ENCODE measurements around the gene G0S2.

G0S2 gene

GRCh38 chr1:209721323-209721722 is 46.1 kb downstream of the G0S2 start:
- TF ChIP-seq SP7 (tag by site-specific recombination; IDR thresholded peaks at IDR 0.05) = no peak
- no peak for TF ChIP-seq ZNF16 (tag by site-specific recombination; IDR thresholded peaks at IDR 0.05; ENCODE audit: low read depth)
- TF ChIP-seq ZNF549 (tag by site-specific recombination; IDR thresholded peaks at IDR 0.05) = no peak
- no peak for TF ChIP-seq ZBTB48 (tag by site-specific recombination; IDR thresholded peaks at IDR 0.05)
- no peak for TF ChIP-seq ZSCAN30 (tag by site-specific recombination; IDR thresholded peaks at IDR 0.05)
- TF ChIP-seq PRDM6 (tag by site-specific recombination; IDR thresholded peaks at IDR 0.05) = no peak
- TF ChIP-seq SP3 (tag by site-specific recombination; IDR thresholded peaks at IDR 0.05) = no peak
- TF ChIP-seq ZNF140 (tag by site-specific recombination; IDR thresholded peaks at IDR 0.05) = no peak
- no peak for TF ChIP-seq ZSCAN4 (tag by site-specific recombination; IDR thresholded peaks at IDR 0.05)
- no peak for TF ChIP-seq ZNF624 (tag by site-specific recombination; IDR thresholded peaks at IDR 0.05)
- TF ChIP-seq ZNF529 (tag by site-specific recombination; IDR thresholded peaks at IDR 0.05; ENCODE audit: insufficient replicate concordance) = no peak
- no peak for TF ChIP-seq ZNF830 (tag by site-specific recombination; IDR thresholded peaks at IDR 0.05; ENCODE audit: low read depth)
- TF ChIP-seq SP2 (tag by site-specific recombination; IDR thresholded peaks at IDR 0.05) = no peak
- no peak for TF ChIP-seq ZNF37A (tag by site-specific recombination; IDR thresholded peaks at IDR 0.05)
- TF ChIP-seq TCF7L2 (IDR thresholded peaks at IDR 0.05; ENCODE audit: borderline replicate concordance, low read depth, low read length) = no peak
- no peak for TF ChIP-seq ZNF175 (tag by site-specific recombination; IDR thresholded peaks at IDR 0.05)
- no peak for TF ChIP-seq ZNF488 (tag by site-specific recombination; IDR thresholded peaks at IDR 0.05)
- no peak for TF ChIP-seq ZEB2 (tag by site-specific recombination; IDR thresholded peaks at IDR 0.05)
- TF ChIP-seq ZBTB20 (tag by site-specific recombination; IDR thresholded peaks at IDR 0.05) = no peak
- CTCF ChIA-PET = interaction anchor here (0.5 kb wide), 1 partner anchor 130 kb away, joined by 3 read pairs; no protein-coding TSS in a partner anchor
- H3K9me3 ChIP-seq (ENCODE audit: control insufficient read depth, insufficient read depth, low read depth, low read length) = no peaks in the 10 kb centered on the region
- H3K36me3 ChIP-seq (ENCODE audit: control insufficient read depth in 2 of 2, insufficient read depth in 1 of 2, low read length in 2 of 2) = no peaks in the 10 kb centered on the region
- H3K4me1 ChIP-seq (ENCODE audit: control insufficient read depth, insufficient read depth, low read length) = no peaks in the 10 kb centered on the region
- no peak overlapping the region for H3K4me3 ChIP-seq (ENCODE audit: low read depth, low read length)
- POLR2A ChIA-PET = interaction anchor here (0.6 kb wide), 1 partner anchor 60 kb away, joined by 3 read pairs; no protein-coding TSS in a partner anchor
- no peak overlapping the region for H3K27ac ChIP-seq (ENCODE audit: extremely low read depth, low read depth, low read length)

GRCh38 chr1:209723265-209723664 is 48.1 kb downstream of the G0S2 start:
- ChIA-PET CTCF (interaction anchor here (0.8 kb wide), 2 partner anchors 25 to 158 kb away, joined by 3 read pairs; no protein-coding TSS in a partner anchor), POLR2A (no interaction called here)
- H3K9me3 ChIP-seq (ENCODE audit: control insufficient read depth, insufficient read depth, low read depth, low read length) = no peaks in the 10 kb centered on the region
- H3K36me3 ChIP-seq (ENCODE audit: control insufficient read depth in 2 of 2, insufficient read depth in 1 of 2, low read length in 2 of 2) = no peaks in the 10 kb centered on the region
- H3K4me3 ChIP-seq (ENCODE audit: low read depth, low read length) = no peak overlapping the region
- H3K4me1 ChIP-seq (ENCODE audit: control insufficient read depth, insufficient read depth, low read length) = no peaks in the 10 kb centered on the region
- H3K27ac ChIP-seq (ENCODE audit: extremely low read depth, low read depth, low read length) = no peak overlapping the region
- TF ChIP-seq ZBTB7A (tag by site-specific recombination; IDR thresholded peaks at IDR 0.05; ENCODE audit: low read depth) (no peak), EGR2 (tag by site-specific recombination; IDR thresholded peaks at IDR 0.05; ENCODE audit: low read depth) (no peak), ZNF654 (tag by site-specific recombination; IDR thresholded peaks at IDR 0.05; ENCODE audit: low read depth) (no peak), ZNF76 (tag by site-specific recombination; IDR thresholded peaks at IDR 0.05; ENCODE audit: borderline replicate concordance, low read depth) (no peak), ZNF561 (tag by site-specific recombination; IDR thresholded peaks at IDR 0.05; ENCODE audit: borderline replicate concordance) (no peak), AEBP2 (tag by site-specific recombination; IDR thresholded peaks at IDR 0.05; ENCODE audit: borderline replicate concordance) (no peak), ZNF544 (tag by site-specific recombination; IDR thresholded peaks at IDR 0.05) (no peak), ZNF26 (tag by site-specific recombination; IDR thresholded peaks at IDR 0.05) (no peak), ZNF529 (tag by site-specific recombination; IDR thresholded peaks at IDR 0.05; ENCODE audit: insufficient replicate concordance) (no peak), ZNF423 (tag by site-specific recombination; IDR thresholded peaks at IDR 0.05) (no peak), ZNF335 (tag by site-specific recombination; conservative IDR thresholded peaks at IDR 0.05) (no peak)
